ENCODE data around the gene VPS13D.
"Not testable (repeated sequence)": the region's sequence is repeated elsewhere in the genome, so short reads cannot be mapped to it uniquely, and the experiment has no call there.

VPS13D gene

DNA sequence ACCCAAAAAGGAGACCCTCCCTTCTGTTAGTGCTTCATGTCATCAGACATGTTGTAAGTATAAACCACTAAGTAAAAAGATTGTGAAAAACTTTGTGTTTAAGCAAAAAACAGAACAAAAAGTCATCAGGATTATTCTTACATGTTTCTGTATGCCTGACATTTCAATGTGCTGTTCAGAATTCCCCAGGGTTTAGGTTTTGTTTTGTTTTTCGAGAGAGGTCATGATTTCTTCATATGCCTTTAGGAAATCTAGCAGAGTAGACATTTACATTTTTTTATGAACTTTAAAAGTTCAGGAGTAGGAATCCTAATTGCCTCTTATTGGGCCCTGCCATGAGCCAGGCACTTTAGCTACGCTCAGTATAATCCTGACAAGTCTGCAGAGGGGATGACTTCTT lies 85.3 kb downstream of the VPS13D start:
- no peak overlapping the region for H3K4me3 ChIP-seq (ENCODE audit: low read length)
- no peak for DNase-seq (ENCODE audit: low read depth)
- TF ChIP-seq, protein P1, sequence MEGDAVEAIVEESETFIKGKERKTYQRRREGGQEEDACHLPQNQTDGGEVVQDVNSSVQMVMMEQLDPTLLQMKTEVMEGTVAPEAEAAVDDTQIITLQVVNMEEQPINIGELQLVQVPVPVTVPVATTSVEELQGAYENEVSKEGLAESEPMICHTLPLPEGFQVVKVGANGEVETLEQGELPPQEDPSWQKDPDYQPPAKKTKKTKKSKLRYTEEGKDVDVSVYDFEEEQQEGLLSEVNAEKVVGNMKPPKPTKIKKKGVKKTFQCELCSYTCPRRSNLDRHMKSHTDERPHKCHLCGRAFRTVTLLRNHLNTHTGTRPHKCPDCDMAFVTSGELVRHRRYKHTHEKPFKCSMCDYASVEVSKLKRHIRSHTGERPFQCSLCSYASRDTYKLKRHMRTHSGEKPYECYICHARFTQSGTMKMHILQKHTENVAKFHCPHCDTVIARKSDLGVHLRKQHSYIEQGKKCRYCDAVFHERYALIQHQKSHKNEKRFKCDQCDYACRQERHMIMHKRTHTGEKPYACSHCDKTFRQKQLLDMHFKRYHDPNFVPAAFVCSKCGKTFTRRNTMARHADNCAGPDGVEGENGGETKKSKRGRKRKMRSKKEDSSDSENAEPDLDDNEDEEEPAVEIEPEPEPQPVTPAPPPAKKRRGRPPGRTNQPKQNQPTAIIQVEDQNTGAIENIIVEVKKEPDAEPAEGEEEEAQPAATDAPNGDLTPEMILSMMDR (IDR thresholded peaks at IDR 0.05; ENCODE audit: insufficient read depth, low read depth, low read length, missing control alignments) = no peak

DNA sequence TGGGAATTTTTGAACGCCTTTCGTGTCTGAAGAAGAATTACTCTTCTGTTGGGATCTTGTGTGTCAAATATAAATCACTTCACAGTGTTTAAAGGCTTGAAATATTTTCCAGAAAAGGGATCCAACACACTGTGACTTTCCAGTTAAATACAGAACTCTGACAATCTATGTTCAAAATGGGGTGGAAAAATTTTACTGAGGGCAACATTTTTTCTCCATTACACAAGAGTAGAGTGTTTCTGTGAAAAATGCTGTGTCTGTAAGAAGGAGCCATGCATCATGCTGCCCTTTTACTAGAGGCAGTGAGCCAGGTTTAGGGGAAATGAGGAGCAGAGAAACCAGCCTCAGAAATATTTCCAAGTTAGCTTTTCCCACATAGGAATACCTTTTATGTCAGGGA lies 86.5 kb downstream of the VPS13D start:
- H3K4me3 ChIP-seq (ENCODE audit: low read length) = no peak overlapping the region
- TF ChIP-seq, protein P1 (IDR thresholded peaks at IDR 0.05; ENCODE audit: insufficient read depth, low read depth, low read length, missing control alignments) = no peak
- DNase-seq (ENCODE audit: low read depth) = no peak

DNA sequence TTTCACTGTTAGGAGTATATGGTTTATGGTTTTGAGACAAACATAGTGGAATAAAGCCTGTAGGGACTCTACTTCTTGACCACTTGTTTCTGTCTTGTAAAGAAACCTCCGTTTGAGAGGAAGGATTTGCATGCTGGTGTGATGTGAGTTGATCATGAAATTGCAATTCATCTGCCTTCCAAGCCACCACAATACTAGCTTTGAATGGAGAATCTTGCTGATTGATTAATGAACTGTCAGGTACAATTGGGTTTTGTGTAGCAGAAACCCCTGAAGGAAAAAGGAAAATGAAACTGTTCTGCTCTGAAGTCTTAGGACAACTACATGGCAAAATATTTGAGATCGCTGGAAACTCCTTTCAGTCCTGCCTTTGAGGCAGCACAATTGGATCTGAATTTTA lies 90.7 kb downstream of the VPS13D start:
- TF ChIP-seq, protein P1 (IDR thresholded peaks at IDR 0.05; ENCODE audit: insufficient read depth, low read depth, low read length, missing control alignments) = no peak
- DNase-seq (ENCODE audit: low read depth) = no peak

DNA sequence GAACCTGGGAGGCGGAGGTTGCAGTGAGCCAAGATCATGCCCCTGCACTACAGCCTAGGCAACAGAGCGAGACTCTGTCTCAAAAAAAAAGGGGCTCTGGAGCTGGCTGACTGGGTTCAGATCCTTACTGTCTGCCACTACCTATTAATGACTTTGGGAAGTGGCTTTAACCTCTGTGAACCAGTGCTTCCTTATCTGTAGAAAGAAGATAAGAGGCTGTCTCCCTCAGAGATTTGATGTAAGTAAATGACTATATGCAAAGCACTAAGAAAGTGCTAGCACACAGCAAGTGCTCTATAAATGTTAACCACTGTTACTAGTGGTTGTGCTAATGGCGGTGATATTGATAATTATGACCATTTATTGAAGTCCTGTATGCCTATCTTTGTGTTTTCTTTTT lies 94.6 kb downstream of the VPS13D start:
- DNase-seq (ENCODE audit: low read depth) = no peak
- TF ChIP-seq, protein P1 (IDR thresholded peaks at IDR 0.05; ENCODE audit: insufficient read depth, low read depth, low read length, missing control alignments) = no peak
- no peak overlapping the region for H3K4me3 ChIP-seq (ENCODE audit: low read length)

More for the DNA sequence above, 90.7 kb downstream of the VPS13D start:
- no peak overlapping the region for H3K4me3 ChIP-seq (ENCODE audit: low read length)

DNA sequence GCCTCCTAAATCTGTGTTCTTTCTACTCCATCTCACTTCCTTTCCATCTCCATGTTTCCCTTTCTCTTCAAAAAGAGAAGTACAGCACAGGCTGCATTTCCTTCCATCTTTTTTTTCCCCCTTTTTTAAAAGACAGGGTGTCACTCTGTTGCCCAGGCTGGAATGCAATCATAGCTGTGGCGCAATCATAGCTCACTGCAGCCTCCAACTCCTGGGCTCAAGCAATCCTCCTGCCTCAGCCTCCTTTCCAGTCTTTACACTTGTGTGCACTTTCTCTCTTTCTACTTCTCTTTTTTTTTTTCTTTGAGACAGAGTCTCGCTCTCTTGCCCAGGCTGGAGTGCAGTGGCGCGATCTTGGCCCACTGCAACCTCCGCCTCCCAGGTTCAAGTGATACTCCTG lies 95.1 kb downstream of the VPS13D start:
- not testable (repeated sequence) for DNase-seq (ENCODE audit: low read depth)

DNA sequence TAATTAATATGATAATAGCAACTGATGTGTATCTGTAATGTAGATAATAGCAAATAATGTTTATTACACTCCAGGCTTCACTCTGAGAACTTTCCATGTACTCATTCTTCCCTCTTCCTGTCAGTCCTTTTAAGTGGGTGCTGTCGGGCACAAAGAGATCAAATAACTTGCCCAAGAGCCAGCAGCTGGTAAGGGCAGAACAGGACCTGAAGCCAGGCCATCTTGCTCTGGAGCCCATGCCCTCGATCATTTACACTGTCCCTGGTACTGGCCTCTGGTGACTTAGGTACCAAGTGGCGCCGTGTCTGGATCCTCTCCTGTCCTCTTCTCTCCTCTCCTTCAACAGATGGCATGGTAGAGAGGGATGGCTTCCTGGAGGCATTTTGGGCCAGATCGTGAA lies 97.2 kb downstream of the VPS13D start:
- TF ChIP-seq, protein P1 (IDR thresholded peaks at IDR 0.05; ENCODE audit: insufficient read depth, low read depth, low read length, missing control alignments) = no peak
- no peak overlapping the region for H3K4me3 ChIP-seq (ENCODE audit: low read length)
- no peak for DNase-seq (ENCODE audit: low read depth)

More for the DNA sequence above, 95.1 kb downstream of the VPS13D start:
- not testable (repeated sequence) for H3K4me3 ChIP-seq (ENCODE audit: low read length)

DNA sequence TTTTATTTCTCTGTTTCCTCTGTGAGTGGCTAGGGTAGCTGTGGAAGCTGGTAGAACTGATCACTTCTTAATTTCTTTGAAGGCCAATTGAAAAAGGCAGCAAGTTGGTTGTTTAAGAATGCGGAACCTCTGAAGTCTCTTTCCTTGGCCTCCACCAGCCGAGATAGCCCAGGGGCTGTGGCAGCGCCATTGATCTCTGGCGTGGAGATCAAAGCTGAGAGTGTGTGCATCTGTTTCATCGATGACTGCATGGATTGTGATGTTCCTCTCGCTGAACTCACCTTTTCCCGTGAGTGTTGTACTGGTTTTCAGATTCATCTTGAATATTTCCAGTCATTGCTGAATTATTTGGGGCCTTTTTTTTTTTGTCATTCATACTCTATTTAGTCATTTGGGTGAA lies 97.7 kb downstream of the VPS13D start:
- DNase-seq (ENCODE audit: low read depth) = no peak
- TF ChIP-seq, protein P1 (IDR thresholded peaks at IDR 0.05; ENCODE audit: insufficient read depth, low read depth, low read length, missing control alignments) = no peak
- no peak overlapping the region for H3K4me3 ChIP-seq (ENCODE audit: low read length)
